GM12872 (cell line): Measurements from ENCODE around the gene PRSS33.

Experiments
- CTCF ChIP-seq: IDR thresholded peaks from 3 replicates; pipeline ENCODE4 v1.5.1; 2011; ENCODE audit warnings: low read depth, mild to moderate bottlenecking, low read length, moderate library complexity; ENCODE audit not compliant: insufficient read depth

PRSS33 gene

GRCh38 chr16:2736476-2737237, 50.7 kb downstream of the PRSS33 start:
- TF ChIP-seq CTCF: no peak

DNA sequence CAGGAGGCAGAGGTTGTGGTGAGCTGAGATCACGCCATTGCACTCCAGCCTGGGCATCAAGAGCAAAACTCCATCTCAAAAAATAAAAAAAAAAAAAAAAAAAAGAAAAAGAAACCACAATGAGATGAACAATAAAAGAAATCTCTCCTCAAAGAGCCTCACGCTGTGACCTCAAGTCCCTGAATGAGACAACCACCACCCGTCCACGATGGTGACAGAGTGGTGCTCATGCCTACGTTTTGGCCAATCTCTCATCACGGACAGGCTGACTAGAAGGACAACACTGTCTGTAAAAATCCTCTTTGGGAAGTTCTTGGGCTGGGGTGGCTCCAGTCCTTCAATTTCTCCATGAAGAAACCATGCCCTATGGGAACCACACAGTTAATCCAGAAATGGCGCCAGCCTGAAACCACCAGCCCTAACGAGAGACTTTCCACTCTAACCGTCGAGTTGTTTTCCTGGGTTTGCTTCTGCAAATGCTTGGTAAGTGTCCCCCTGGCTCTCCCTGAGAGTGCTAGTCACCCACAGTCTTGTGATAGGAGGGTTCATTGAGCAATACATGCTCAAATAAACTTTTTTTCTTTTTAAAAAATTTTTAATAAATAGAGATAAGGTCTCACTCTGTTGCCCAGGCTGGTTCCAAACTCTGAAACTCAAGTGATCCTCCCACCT, 52.4 kb downstream of the PRSS33 start:
- no peak for TF ChIP-seq CTCF
